ENCODE measurements around the gene MAD2L1BP. TPM values are rescaled to one million over a fixed set of nuclear protein-coding genes. Genes with fewer than 3 reads are reported as not detected.

Gene MAD2L1BP
- total RNA-seq, 1 experiment from 2014 or later: 33.5 TPM

GRCh38 chr6:43609402-43609801, 26.2 kb upstream of the MAD2L1BP start:
- H3K36me3 Mint-ChIP-seq (ENCODE audit: insufficient read depth, unreplicated experiment): peaks cover 41% of the 10 kb centered on the region
- H3K4me1 ChIP-seq: peaks cover 5% of the 10 kb centered on the region
- no peak for DNase-seq

DNA sequence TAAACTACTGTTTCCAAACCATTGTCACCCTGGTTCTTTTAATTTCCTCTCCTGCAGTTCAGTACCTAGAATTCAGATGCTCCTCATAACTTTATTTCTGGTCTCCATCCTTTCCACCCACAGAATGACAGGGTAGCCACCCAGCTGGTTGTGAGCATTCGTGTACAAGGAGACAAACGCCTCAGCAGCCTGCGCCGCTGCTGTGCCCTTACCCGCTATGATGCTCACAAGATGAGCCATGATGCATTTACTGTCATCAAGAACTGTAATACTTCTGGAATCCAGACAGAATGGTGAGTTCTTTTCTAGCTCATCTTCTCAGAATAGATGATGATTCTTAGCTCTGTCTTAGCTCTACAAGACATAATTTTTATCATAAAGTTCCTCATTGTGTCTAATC, 25.2 kb upstream of the MAD2L1BP start:
- H3K27me3 ChIP-seq (replicated peaks; ENCODE audit: control insufficient read depth, insufficient read depth, low read length): no peaks in the 10 kb centered on the region
- Mint-ChIP-seq H3K9me3 (ENCODE audit: unreplicated experiment) (no peaks in the 10 kb centered on the region), H3K36me3 (ENCODE audit: insufficient read depth, unreplicated experiment) (peaks cover 31% of the 10 kb centered on the region), H3K27me3 (ENCODE audit: insufficient read depth, unreplicated experiment) (no peaks in the 10 kb centered on the region), H3K4me3 (ENCODE audit: unreplicated experiment) (no peak overlapping the region), H3K27ac (ENCODE audit: unreplicated experiment) (no peak overlapping the region), H3K4me1 (ENCODE audit: low read depth, unreplicated experiment) (peaks cover 9% of the 10 kb centered on the region)
- ChIA-PET POLR2A (no interaction called here), CTCF (no interaction called here)
- H3K36me3 ChIP-seq (ENCODE audit: control insufficient read depth, insufficient read depth, low read length): no peaks in the 10 kb centered on the region
- BruUV-seq (replicated peaks): no TSS peak
- intact Hi-C loops (cut with micrococcal nuclease; ENCODE audit: unreplicated experiment): no loop called here
- H3K4me3 ChIP-seq (ENCODE audit: low read depth, low read length): no peak overlapping the region
- no peaks in the 10 kb centered on the region for H3K9me3 ChIP-seq
- no peak for DNase-seq
- peaks cover 5% of the 10 kb centered on the region for H3K4me1 ChIP-seq
- no peak for TF ChIP-seq CTCF (IDR thresholded peaks at IDR 0.05; ENCODE audit: insufficient read depth in 1 of 2, low read depth in 1 of 2, low read length in 1 of 2, severe bottlenecking in 1 of 2, unreplicated experiment in 1 of 2)

More at GRCh38 chr6:43609402-43609801, 26.2 kb upstream of the MAD2L1BP start:
- no peak overlapping the region for H3K27ac Mint-ChIP-seq (ENCODE audit: unreplicated experiment)
- no peak overlapping the region for H3K4me3 Mint-ChIP-seq (ENCODE audit: unreplicated experiment)
- H3K4me1 Mint-ChIP-seq (ENCODE audit: low read depth, unreplicated experiment): peaks cover 9% of the 10 kb centered on the region
- ChIA-PET CTCF (no interaction called here), POLR2A (no interaction called here)
- H3K9me3 Mint-ChIP-seq (ENCODE audit: unreplicated experiment): no peaks in the 10 kb centered on the region
- Histone ChIP-seq H3K4me3 (ENCODE audit: low read depth, low read length) (no peak overlapping the region), H3K27me3 (replicated peaks; ENCODE audit: control insufficient read depth, insufficient read depth, low read length) (no peaks in the 10 kb centered on the region), H3K36me3 (ENCODE audit: control insufficient read depth, insufficient read depth, low read length) (no peaks in the 10 kb centered on the region), H3K9me3 (no peaks in the 10 kb centered on the region)
- intact Hi-C loops (cut with micrococcal nuclease; ENCODE audit: unreplicated experiment): loop anchor here (5.0 kb wide), 1 partner anchor 58 kb away; no protein-coding TSS in a partner anchor
- TF ChIP-seq CTCF (IDR thresholded peaks at IDR 0.05; ENCODE audit: insufficient read depth in 1 of 2, low read depth in 1 of 2, low read length in 1 of 2, severe bottlenecking in 1 of 2, unreplicated experiment in 1 of 2): no peak
- H3K27me3 Mint-ChIP-seq (ENCODE audit: insufficient read depth, unreplicated experiment): no peaks in the 10 kb centered on the region
- no TSS peak for BruUV-seq (replicated peaks)

DNA sequence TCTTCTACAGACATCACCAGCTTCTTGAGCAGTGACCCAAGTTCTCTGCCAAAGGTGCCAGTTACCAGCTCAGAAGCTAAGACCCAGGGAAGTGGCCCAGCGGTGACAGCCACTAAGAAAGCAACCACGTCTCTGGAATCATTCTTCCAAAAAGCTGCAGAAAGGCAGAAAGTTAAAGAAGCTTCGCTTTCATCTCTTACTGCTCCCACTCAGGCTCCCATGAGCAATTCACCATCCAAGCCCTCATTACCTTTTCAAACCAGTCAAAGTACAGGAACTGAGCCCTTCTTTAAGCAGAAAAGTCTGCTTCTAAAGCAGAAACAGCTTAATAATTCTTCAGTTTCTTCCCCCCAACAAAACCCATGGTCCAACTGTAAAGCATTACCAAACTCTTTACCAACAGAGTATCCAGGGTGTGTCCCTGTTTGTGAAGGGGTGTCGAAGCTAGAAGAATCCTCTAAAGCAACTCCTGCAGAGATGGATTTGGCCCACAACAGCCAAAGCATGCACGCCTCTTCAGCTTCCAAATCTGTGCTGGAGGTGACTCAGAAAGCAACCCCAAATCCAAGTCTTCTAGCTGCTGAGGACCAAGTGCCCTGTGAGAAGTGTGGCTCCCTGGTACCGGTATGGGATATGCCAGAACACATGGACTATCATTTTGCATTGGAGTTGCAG, 21.8 kb upstream of the MAD2L1BP start:
- Mint-ChIP-seq H3K9me3 (ENCODE audit: unreplicated experiment) (no peaks in the 10 kb centered on the region), H3K27ac (ENCODE audit: unreplicated experiment) (no peak overlapping the region), H3K4me3 (ENCODE audit: unreplicated experiment) (no peak overlapping the region), H3K4me1 (ENCODE audit: low read depth, unreplicated experiment) (peaks cover 6% of the 10 kb centered on the region), H3K27me3 (ENCODE audit: insufficient read depth, unreplicated experiment) (no peaks in the 10 kb centered on the region), H3K36me3 (ENCODE audit: insufficient read depth, unreplicated experiment) (peaks cover 22% of the 10 kb centered on the region)
- no peak for DNase-seq
- POLR2A ChIA-PET: no interaction called here
- TF ChIP-seq CTCF (IDR thresholded peaks at IDR 0.05; ENCODE audit: insufficient read depth in 1 of 2, low read depth in 1 of 2, low read length in 1 of 2, severe bottlenecking in 1 of 2, unreplicated experiment in 1 of 2): no peak
- no peaks in the 10 kb centered on the region for H3K9me3 ChIP-seq
- H3K27me3 ChIP-seq (replicated peaks; ENCODE audit: control insufficient read depth, insufficient read depth, low read length): no peaks in the 10 kb centered on the region
- intact Hi-C loops (cut with micrococcal nuclease; ENCODE audit: unreplicated experiment): no loop called here
- BruUV-seq (replicated peaks): no TSS peak
- no peaks in the 10 kb centered on the region for H3K36me3 ChIP-seq (ENCODE audit: control insufficient read depth, insufficient read depth, low read length)
- CTCF ChIA-PET: no interaction called here
- H3K4me1 ChIP-seq: peaks cover 5% of the 10 kb centered on the region
- H3K4me3 ChIP-seq (ENCODE audit: low read depth, low read length): no peak overlapping the region
